ENCODE measurements around the gene NRBP1.

Gene NRBP1

GRCh38 chr2:27442920-27443282 is 14.5 kb downstream of the NRBP1 start:
- H3K4me3 ChIP-seq (ENCODE audit: low read depth, low read length), result no peak overlapping the region
- TF ChIP-seq, protein P1, sequence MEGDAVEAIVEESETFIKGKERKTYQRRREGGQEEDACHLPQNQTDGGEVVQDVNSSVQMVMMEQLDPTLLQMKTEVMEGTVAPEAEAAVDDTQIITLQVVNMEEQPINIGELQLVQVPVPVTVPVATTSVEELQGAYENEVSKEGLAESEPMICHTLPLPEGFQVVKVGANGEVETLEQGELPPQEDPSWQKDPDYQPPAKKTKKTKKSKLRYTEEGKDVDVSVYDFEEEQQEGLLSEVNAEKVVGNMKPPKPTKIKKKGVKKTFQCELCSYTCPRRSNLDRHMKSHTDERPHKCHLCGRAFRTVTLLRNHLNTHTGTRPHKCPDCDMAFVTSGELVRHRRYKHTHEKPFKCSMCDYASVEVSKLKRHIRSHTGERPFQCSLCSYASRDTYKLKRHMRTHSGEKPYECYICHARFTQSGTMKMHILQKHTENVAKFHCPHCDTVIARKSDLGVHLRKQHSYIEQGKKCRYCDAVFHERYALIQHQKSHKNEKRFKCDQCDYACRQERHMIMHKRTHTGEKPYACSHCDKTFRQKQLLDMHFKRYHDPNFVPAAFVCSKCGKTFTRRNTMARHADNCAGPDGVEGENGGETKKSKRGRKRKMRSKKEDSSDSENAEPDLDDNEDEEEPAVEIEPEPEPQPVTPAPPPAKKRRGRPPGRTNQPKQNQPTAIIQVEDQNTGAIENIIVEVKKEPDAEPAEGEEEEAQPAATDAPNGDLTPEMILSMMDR (IDR thresholded peaks at IDR 0.05; ENCODE audit: insufficient read depth, low read depth, low read length, missing control alignments), result no peak
- no peak for DNase-seq (ENCODE audit: low read depth)

DNA sequence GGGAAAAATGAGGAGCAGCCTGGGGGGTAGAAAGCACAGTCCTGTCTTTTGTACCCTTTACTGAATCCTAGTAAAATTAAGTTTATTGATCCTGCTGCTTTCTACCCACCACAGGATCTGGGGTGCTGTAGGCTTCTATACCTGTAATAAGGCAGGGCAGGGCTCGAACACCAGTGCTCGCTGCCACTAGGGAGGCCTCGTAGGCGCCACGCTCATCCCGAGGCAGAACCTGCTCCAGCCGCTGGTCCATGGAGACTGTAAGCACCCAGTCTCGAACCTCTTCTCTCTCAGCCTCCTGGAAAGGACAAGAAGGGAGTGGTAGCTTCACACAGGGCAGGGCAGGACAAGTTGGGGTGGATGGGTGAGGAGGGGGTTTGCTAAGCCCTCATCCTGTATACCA is 16.7 kb downstream of the NRBP1 start:
- H3K4me3 ChIP-seq (ENCODE audit: low read depth, low read length), result no peak overlapping the region
- TF ChIP-seq, protein P1 (IDR thresholded peaks at IDR 0.05; ENCODE audit: insufficient read depth, low read depth, low read length, missing control alignments), result no peak
- DNase-seq (ENCODE audit: low read depth), result no peak

DNA sequence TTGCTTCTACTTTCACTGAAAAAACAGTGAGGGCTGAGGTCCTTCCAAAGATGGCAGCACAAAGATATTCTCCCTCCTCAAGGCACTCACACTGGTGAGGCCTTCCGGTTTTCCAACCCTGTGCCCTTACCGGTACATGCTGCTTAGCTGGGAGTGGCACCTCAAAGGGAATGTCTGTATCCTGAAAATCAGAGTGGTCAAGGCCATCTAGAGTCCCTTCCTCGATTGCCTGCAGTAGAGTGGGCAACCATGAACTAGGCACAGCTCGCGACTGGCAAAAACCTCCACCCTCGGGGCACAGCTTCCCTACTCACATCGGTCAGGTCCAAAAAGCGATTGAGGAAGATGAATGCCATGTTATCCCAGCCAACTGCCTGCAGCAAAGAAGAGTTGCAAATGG is 17.2 kb downstream of the NRBP1 start:
- DNase-seq (ENCODE audit: low read depth), result no peak
- TF ChIP-seq, protein P1 (IDR thresholded peaks at IDR 0.05; ENCODE audit: insufficient read depth, low read depth, low read length, missing control alignments), result no peak
- H3K4me3 ChIP-seq (ENCODE audit: low read depth, low read length), result no peak overlapping the region

- TF ChIP-seq, protein P1 (IDR thresholded peaks at IDR 0.05; ENCODE audit: insufficient read depth, low read depth, low read length, missing control alignments), result no peak
- H3K4me3 ChIP-seq (ENCODE audit: low read depth, low read length), result no peak overlapping the region
- DNase-seq (ENCODE audit: low read depth), result no peak
These were observed 17.6 kb downstream of the NRBP1 start for GRCh38 chr2:27446057-27446456.

DNA sequence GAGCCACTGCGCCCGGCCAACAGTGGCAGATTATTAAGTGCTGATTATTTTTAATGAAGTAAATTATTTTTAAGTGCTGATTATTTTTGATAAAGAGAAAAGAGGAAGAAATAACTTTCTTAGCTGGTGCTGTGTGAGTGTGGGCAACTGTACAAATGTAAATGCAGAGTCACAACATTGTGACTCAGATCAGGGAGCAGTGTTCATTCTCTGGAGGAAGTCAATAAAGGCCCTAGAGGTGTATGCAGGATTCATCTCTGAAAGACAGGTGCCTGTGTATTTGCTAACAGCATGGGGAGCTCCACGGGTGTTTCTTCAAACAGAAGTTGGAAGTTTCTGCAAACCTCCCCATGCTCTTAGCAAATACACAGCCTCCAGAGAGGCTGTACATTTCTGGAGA is 19.9 kb downstream of the NRBP1 start:
- DNase-seq (ENCODE audit: low read depth), result no peak
- no peak overlapping the region for H3K4me3 ChIP-seq (ENCODE audit: low read depth, low read length)
- TF ChIP-seq, protein P1 (IDR thresholded peaks at IDR 0.05; ENCODE audit: insufficient read depth, low read depth, low read length, missing control alignments), result no peak

GRCh38 chr2:27451095-27451494 is 22.7 kb downstream of the NRBP1 start:
- no peak overlapping the region for H3K4me3 ChIP-seq (ENCODE audit: low read depth, low read length)
- TF ChIP-seq, protein P1 (IDR thresholded peaks at IDR 0.05; ENCODE audit: insufficient read depth, low read depth, low read length, missing control alignments), result no peak
- no peak for DNase-seq (ENCODE audit: low read depth)

- TF ChIP-seq, protein P1 (IDR thresholded peaks at IDR 0.05; ENCODE audit: insufficient read depth, low read depth, low read length, missing control alignments), result no peak
- no peak overlapping the region for H3K4me3 ChIP-seq (ENCODE audit: low read depth, low read length)
- no peak for DNase-seq (ENCODE audit: low read depth)
These were observed 25.5 kb downstream of the NRBP1 start for GRCh38 chr2:27453968-27454367.

Data from GM12865 (cell line).